DOHH2 (cell line): ENCODE data around the gene KIF26B.

Experiments used
- EZH2phosphoT487 ChIP-seq: fragments of 200-600 bp; sonication (generic); IDR thresholded peaks from 2 replicates; pipeline ENCODE4 v1.6.1; 2017; ENCODE audit warnings: borderline replicate concordance, mild to moderate bottlenecking, antibody characterized with exemption, low read length, moderate library complexity, mixed read lengths
- TF ChIP-seq, protein P1 (sequence below): fragments of 200-600 bp; sonication (generic); IDR thresholded peaks from one replicate; pipeline ENCODE4 v1.5.1; 2014; ENCODE audit warnings: antibody characterized with exemption, mild to moderate bottlenecking, low read depth, low read length; ENCODE audit not compliant: poor library complexity, severe bottlenecking

DNA sequence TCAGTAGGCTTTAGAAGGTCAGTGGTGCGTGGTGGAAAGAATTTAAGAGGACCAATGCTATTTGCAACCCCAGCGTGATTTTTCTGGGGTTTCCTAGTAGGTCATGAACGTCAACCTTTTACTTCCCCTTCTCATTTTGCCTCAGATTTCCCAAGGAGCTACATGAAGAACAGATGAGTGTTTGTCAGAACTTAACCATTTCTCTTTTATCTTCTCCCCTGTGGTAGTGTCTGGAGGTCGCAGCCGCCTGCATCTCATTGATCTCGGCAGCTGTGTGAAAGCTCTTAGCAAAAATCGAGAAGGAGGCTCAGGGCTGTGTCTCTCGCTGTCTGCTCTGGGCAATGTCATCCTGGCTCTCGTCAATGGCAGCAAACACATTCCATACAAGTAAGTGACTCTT lies 491.1 kb downstream of the KIF26B start:
- TF ChIP-seq, protein P1, sequence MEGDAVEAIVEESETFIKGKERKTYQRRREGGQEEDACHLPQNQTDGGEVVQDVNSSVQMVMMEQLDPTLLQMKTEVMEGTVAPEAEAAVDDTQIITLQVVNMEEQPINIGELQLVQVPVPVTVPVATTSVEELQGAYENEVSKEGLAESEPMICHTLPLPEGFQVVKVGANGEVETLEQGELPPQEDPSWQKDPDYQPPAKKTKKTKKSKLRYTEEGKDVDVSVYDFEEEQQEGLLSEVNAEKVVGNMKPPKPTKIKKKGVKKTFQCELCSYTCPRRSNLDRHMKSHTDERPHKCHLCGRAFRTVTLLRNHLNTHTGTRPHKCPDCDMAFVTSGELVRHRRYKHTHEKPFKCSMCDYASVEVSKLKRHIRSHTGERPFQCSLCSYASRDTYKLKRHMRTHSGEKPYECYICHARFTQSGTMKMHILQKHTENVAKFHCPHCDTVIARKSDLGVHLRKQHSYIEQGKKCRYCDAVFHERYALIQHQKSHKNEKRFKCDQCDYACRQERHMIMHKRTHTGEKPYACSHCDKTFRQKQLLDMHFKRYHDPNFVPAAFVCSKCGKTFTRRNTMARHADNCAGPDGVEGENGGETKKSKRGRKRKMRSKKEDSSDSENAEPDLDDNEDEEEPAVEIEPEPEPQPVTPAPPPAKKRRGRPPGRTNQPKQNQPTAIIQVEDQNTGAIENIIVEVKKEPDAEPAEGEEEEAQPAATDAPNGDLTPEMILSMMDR: no peak
- TF ChIP-seq EZH2phosphoT487: no peak
